HG02763 (cell line): ENCODE measurements around the gene CCDC30.
"Not testable (repeated sequence)": the region's sequence is repeated elsewhere in the genome, so short reads cannot be mapped to it uniquely, and the experiment has no call there.

Experiments used
- ATAC-seq: cut with Tn5 transposase; IDR thresholded peaks from one replicate; pipeline ENCODE4 v1.9.1; 2021; ENCODE audit warnings: mild to moderate bottlenecking, moderate library complexity; ENCODE audit not compliant: unreplicated experiment

CCDC30 gene

DNA sequence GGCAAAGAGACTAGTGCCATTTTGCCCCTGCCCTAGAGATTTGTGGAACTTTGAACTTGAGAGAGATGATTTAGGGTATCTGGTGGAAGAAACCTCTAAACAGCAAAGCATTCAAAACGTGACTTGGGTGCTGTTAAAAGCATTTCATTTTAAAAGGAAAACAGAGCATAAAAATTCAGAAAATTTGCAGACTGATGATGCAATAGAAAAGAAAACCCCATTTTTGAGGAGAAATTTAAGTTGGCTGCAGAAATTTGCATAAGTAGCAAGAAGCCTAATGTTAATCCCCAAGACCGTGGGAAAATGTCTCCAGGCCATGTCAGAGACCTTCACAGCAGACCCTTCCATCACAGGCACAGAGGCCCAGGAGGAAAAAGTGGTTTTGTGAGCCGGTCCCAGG is 164.1 kb downstream of the CCDC30 start:
- not testable (repeated sequence) for ATAC-seq

DNA sequence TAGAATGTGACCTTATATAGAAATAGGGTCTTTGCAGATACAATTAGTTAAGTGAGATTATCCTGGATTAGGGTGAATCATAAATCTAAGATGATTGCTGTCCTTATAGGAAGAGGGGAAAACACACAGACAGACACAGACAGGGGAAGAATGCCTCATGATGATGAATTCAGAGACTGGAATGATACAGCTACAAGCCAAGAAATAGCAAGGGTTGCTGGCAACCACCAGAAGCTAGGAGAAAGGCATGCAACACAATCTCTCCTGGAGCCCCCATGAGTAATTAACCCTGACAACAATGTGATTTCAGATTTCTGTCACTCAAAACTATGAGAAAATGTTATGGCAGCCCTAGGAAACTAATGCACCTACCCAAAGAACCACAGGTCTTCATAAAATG is 176.0 kb downstream of the CCDC30 start:
- no peak for ATAC-seq

DNA sequence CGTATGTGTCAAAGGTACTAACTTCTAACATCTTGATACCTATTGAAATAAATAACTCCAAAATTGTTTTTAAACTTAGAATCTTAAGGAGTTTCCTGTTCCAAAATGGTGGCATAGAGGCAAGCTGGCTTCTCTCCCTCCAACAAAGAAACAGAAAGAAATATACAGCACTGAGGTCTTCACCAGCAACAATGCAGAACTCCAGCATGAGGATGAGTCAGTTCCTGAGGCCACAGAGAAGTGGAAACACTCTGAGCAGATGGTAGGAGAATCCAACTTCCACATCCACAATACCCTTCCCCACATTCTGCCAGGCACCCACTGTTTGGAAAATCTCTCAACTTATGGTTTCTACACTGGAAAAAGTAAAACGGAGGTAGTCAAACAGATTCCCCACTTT is 183.0 kb downstream of the CCDC30 start:
- ATAC-seq, result no peak

DNA sequence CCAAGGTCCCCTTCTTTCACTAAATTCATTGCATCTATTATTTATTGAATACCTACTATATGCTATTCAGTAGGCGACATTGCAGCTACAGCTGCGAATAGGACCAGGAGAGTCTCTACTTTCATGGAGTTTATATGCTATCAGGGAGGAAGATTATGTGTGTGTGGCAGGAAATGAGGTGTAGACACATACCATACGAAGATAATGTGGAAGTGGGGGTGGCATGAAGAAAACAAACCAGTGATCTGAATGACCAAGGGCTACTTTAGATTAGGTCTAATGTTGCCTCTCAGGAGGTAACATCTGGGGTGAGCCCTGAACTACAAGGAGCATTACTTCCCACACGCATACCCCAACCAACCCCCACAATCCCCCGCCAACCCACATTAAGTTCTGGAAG is 194.1 kb downstream of the CCDC30 start:
- ATAC-seq, result no peak

DNA sequence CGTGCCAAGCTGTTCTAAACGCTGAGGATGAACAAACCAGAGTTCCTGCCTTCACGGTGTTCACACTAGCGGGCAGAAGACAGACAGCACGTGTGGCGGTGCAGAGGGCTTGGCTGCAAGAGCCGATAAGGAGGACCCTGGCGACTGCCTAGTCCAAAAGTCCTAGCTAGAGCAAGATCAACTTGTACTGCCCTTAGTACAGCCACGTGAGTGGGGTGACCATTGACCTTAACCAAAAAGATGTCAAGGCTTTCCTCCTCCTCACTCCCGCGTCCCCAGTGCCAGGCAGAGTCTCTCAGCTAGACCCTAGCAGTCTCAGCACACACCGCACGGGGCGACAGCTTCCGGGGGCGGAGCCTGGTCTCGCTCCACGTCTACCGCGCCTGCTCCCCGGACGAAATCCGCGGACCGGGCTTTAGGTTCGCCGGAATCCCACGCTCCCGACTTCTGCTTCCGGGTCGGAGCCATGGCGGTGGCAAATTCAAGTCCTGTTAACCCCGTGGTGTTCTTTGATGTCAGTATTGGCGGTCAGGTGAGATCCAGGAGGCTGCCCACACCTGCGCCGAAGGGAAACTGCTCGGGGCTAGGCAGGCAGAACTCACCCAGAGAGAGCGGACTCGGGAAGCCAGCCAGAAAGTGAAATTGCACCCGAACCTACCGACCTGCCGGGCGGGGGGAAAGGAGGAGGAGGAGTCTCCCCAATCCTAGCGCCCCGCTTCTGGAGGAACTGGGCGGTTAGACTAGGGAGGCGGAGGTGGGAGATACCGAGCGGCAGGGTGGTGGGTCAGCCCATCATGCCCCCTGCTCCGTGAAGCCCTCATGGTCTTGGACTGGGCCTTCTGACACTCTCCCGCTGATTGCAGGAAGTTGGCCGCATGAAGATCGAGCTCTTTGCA is 195.1 kb downstream of the CCDC30 start, which contains the start of gene PPIH:
TSS of gene PPIH (plus strand) at position 443 of the 896 bp plus-strand sequence. CDS start at position 467, 24 bp downstream.
- peak; percentile 96 for ATAC-seq

DNA sequence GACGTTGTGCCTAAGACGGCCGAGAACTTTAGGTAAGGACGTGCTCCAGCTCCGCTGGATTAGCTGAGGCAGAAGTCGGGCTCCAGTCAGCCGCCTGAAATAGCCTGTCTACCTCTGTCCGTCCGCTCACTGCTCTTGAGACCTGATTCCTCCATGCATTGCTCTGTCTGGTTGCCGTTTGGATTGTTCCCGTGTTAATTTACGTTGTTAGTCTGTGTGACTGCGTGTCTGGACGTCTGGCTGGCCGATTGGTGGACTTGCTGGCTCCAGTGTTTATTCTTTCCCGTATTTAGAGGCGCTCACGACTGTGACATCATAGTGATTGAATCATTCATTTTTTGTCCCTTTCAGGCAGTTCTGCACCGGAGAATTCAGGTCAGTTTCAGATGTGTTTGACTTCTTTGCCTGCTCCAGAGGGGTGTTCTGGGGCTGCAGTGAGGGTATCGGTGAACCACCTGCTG is 195.8 kb downstream of the CCDC30 start:
- no peak for ATAC-seq

DNA sequence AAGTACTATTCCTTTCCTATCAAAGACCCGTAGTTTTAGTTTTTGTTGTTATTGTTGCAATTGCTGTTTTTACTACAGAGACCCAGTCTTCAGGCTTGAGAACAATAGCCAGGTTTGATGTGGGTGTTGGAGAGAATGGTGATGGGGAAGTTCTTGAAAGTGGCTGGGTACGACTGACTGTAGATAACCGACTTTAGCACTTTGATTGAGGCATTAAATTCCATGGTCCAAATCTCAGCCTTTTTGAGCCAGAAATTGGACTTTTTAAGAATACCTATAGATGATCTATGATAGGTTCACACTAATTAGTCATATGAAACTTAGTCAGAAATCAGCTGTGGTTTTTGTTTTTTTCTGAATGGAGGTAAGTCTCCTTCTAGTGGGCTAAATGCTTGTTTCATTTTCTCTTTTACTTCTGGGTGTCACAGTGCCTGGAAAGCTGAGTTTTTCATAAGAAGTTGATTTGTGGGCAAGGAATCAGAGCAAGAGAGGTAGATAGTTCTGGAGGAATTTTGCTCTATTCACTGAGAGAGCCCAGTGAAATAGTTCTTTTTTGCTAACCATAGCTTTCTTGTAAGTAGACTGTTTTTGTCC is 197.9 kb downstream of the CCDC30 start:
- no peak for ATAC-seq

DNA sequence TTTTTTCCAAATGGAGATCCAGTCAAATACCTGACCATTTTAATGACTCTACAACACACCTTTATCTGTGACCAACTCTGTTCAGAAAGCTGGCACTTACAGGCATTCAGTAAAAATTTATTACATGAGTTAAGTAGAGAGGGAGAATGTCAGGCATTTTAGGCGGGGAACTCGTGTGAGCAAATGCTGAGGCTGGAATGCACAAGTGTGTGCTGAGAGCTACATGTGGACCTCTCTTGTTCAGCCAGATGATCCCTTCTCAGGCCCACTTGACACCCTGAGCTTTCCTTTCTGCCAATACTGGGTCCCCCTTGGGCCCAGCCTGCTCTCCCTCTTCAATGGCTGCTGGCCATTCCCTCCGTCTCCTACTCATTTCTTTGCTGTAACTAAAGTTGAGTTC is 206.8 kb downstream of the CCDC30 start:
- no peak for ATAC-seq

DNA sequence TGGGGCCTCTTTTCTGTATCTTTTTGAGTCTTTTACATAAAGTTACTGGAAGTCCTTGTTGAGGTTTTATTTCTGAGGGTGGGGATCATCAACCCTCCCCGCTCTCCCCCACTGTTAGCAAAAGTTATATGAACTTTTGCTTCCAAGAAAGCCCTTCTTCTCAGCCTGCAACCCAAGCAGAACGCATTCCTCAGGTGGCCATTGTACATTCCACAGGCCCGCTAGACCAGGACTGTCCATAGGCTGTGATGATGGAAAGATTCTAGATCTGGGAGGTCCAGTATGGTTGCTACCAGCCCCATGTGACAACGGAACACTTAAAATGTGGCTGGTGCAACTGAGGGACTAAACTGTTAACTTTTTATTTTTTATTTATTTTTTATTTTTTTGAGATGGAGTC is 207.3 kb downstream of the CCDC30 start:
- no peak for ATAC-seq

DNA sequence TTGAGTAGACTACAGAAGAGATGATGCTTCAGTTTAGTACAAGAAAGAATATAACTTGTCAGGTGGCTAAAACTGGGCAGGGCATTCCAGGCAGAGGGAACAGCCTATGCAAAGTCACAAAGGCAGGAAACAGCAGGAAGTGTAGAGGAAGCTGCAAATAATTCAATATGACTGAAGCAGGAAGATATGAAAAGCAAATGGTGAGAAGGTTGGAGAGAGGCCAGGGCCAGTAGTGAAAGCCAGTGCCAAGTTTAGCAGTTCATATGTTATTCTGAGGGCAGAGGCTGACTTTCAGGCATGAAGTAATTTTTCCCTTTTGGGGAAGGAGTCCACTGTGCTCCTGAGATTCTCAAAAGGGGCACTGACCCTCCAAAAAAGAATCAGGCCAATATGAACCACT is 211.1 kb downstream of the CCDC30 start:
- no peak for ATAC-seq

DNA sequence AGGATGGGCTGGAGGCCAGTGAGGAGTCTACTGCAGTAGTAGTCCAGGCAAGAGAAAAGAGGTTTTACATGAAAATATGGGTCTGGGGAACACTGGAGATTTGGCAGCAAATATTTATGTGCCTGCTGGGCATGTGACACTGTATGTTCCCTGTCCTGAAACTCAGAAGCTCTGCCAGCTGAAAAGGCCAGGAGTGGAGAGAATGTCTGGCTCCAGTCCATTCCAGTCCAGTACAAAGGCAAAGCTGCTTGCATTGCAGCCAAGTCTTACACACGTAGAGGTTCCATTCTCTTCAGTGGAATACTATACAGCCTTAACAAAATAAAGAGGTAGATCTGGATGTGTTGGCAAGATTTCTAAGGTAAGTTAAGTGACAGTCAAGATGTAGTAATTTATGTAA is 211.6 kb downstream of the CCDC30 start:
- ATAC-seq, result no peak

DNA sequence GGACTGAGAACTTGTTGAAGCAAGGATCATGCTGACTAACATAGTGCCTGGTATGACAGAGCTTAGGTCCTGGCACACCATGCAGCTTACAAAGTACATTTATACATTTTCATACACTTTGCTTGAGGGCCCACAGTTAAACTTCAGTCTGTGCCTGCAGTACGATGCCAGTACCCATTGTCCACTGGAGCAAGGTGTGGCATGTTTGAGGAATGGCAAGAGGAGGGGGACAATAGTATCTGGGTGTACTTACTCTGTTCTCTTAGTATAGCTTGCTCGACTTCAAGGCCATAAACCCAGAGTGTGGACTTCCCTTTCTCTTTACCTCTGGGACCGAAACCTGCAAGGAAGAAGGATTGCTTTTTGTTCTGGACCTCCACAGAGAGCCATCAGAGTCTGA is 212.4 kb downstream of the CCDC30 start:
- no peak for ATAC-seq

DNA sequence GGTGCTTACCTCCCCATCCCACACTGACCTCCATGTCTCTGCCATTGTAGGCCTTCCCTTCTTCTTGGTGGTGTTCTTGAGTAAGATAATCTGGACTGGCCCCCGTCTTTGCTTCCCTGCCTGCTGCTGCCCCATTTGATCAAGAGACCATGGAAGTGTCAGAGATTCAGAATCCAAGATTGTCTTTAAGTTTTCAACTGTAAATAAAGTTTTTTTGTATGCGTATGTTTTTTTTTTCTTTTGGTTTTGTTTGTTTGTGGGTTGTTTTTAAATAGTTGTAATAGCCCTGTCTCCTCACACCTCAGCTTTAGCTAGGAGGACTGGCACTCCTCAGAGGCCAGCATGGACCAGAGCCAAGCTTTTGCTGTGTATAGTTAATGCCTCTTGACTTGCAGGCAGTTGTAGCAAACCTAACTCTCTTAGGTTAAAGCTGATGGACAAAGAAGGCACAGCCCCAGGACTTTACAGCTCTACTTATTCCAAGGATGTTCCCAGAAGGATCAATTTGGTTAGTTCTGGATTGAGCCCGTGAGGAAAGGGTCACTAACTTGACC is 213.5 kb downstream of the CCDC30 start:
- ATAC-seq, result no peak

DNA sequence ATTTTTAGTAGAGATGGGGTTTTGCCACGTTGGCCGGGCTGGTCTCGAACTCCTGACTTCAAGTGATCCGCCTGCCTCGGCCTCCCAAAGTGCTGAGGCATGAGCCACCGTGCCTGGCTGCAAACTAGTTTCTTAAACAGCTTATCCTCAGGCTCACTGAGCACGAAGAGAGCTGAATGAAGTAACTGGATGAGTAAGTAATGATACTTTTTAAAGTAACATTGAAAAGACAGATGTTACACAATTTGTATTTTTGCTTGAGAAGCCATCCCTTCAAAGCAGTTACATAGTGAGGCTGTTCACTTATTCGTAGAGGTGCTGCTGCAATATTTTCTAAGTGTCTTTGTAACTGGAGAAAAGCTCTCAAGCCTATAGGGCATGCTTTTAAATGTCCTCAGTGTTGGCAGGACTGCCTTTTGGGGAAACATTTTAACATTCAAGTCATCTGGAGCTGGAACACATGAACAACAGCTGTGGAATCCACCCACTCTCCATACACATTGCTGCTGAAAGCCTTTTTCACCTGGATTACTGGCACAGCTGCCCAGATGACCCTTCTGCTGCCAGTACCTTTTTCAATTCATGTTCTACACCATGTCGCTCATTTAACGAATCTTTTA is 216.4 kb downstream of the CCDC30 start:
- ATAC-seq, result no peak

DNA sequence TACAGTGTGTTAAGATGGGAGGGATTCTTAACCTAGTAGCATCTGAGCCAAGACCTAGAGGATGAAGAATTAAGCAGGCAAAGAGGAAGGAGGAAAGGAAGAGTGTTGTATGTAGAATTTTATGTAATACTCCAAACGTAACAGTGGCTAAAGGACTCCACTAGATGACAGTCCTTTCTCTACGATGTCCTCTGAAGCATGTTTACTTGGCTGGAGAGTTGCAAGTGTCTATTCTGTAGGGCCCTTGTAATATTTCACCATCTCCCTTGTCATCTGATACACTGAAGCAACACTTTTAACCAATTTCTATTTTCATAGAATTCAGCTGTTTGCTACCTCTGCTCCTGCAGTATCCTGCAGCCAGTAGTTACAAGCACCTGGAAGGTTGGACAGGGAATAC is 217.0 kb downstream of the CCDC30 start:
- ATAC-seq, result no peak

DNA sequence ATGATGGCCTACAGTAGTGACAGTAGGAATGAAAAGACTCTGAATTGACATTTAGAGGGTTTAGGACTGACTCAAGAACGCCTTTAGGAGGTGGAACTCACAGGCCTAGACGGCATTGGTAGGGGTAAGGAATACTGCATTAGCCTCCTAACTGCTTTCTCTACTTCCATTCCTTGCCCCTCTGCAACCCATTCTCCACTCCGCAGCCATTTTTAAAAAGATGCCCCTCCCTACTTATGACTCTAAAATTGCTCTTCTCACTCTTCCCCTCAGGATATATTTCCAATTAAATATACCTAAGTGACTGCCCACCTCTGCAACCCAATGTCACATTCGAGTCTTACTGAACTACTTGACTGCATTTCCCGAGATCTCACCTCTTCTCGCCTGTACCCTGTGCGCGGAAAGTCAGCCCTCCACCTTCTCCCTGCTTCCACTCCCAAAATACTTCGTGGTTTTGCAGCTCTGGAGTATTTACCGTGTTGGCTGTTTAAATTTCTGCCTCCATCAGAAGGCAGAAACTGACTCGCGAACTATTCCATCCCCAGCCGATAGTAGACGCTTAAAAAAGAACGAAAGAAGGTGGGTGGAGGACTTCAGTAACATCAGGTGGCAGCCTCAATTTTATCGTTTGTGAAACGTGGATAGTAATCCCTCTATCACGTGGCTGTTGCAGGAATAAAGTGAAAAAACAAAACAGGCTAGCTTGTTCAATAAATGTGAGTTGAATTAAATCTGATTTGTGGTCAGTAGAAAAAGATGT is 218.0 kb downstream of the CCDC30 start:
- ATAC-seq, result no peak

DNA sequence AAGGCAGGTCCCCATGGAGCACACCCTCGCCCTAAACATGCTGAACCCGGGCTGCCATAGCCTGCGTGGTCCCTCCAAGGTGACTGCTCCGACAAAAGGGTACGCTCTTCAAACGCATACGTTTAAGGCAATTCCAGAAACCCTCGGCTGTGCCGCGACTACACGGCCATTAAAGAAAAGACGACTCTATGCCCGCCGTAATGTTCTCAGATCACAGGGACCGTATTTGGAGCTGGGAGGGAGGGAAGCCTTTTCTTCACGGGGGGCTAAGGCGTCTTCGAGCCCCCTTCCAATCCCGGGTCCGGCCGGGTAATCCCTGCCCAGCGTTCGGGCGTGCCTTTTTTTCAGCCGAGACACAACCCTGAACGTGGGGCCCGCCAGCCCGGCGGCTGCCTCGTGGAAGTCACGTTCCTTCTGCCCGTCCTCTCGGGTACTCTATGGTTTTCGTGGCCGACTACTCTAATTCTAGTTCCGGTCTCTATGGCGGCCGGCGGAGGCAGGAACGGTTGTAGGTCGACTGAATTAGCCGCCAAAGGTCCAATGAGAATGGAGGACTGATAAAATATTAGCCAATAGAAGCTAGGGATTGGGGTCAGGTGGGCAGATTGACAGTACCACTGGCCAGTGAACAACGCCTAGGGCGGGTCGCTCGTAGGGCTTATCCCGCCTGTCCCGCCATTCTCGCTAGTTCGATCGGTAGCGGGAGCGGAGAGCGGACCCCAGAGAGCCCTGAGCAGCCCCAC is 218.8 kb downstream of the CCDC30 start, which contains the start of gene YBX1:
TSS of gene YBX1 (plus strand) at position 678 of the 743 bp plus-strand sequence. CDS start 148 bp downstream, outside the sequence.
- ATAC-seq, result peak; percentile 88

DNA sequence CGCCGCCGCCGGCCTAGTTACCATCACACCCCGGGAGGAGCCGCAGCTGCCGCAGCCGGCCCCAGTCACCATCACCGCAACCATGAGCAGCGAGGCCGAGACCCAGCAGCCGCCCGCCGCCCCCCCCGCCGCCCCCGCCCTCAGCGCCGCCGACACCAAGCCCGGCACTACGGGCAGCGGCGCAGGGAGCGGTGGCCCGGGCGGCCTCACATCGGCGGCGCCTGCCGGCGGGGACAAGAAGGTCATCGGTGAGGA is 219.3 kb downstream of the CCDC30 start:
- not testable (repeated sequence) for ATAC-seq

DNA sequence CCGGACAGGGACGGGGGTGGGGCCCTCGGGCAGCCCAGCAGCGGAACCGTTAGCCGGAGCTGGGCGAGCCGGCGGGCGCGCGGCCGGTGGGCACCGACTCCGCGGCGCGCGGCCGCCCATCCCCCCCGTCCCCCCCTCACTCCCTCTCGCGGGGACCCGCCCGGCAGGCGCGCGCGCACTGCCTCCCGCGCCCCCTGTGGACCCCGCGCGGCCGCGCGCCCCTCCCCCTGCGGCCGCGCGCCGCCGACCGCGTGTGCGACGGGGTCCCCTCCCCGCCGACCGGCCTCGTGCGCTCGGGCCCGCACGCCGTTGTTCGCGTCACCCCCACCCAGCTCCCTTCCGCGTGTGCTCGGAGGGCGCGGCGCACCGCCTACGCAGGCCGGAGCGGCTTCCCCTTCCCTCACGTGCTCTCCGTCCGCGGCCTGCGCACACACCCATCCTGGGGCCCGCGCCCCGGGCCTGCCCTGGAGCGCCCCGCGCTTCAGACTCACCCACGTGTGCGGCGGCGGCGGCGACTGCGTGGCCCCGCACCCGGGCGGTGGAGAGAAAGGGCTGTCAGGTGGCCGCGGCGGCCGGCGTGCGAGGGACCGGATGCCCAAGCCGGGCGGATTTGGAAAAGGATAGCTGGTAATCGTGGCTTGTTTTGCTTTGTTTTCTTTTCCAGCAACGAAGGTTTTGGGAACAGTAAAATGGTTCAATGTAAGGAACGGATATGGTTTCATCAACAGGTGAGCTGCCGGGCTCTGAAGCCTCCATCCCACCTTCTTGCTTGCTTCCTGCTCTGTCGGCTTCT is 219.8 kb downstream of the CCDC30 start:
- peak; percentile 48 for ATAC-seq
